SK-N-SH (cell line): ENCODE data around the gene ITIH5. TPM values are rescaled to one million over a fixed set of nuclear protein-coding genes. Genes with fewer than 3 reads are reported as not detected.

Source experiments
- CTCF ChIA-PET: fragments of 300-600, 350-600 bp; formaldehyde crosslinking; extraction: SDS; loops from one replicate; lab custom pipeline; 2021; lab: Yijun Ruan, JAX
- POLR2A ChIA-PET: fragments of 350-600 bp; sonication (Branson Sonifier 250); formaldehyde crosslinking; extraction: SDS; loops from one replicate; lab custom pipeline; 2020; ENCODE audit warnings: antibody characterized with exemption, inconsistent platforms; lab: Yijun Ruan, JAX
- DNase-seq: peaks from one replicate; pipeline ENCODE4 v3.0.0; 2012
- H2AFZ ChIP-seq: fragments of 200-600 bp; sonication (generic); 2 replicates; pipeline ENCODE4 v1.8.1; 2016; ENCODE audit warnings: antibody characterized with exemption, mild to moderate bottlenecking, low read depth
- H3F3A ChIP-seq: fragments of 200-600 bp; sonication (generic); replicated peaks from 2 replicates; pipeline ENCODE3; 2016; ENCODE audit warnings: antibody characterized with exemption, mild to moderate bottlenecking; ENCODE audit not compliant: insufficient read depth
- H3K27ac ChIP-seq, 2 experiments: fragments of 200-500 bp in 1 of 2; fragments of 200-600 bp in 1 of 2; sonication (Bioruptor generic) in 1 of 2; sonication (generic), shearing (Covaris generic) in 1 of 2; 2 replicates each; pipeline versions ENCODE4 v1.5.1 to v1.6.1; 2014 to 2016; ENCODE audit warnings: low read depth in 2 of 2, inconsistent platforms in 1 of 2, low read length in 1 of 2, mild to moderate bottlenecking in 1 of 2, mixed read lengths in 1 of 2
- H3K27me3 ChIP-seq: fragments of 200-600 bp; sonication (generic), shearing (Covaris generic); 2 replicates; pipeline ENCODE4 v1.6.1; 2016; ENCODE audit warnings: mixed run types; ENCODE audit not compliant: insufficient read depth
- H3K36me3 ChIP-seq, 2 experiments: fragments of 200-500 bp in 1 of 2; fragments of 200-600 bp in 1 of 2; sonication (Bioruptor generic) in 1 of 2; sonication (generic) in 1 of 2; replicated peaks in 1 of 2; 2 replicates each; pipeline versions ENCODE3 to v1.5.1; 2014 to 2016; ENCODE audit warnings: low read length in 1 of 2, mild to moderate bottlenecking in 1 of 2; ENCODE audit not compliant: insufficient read depth in 2 of 2, control insufficient read depth in 1 of 2
- H3K4me1 ChIP-seq, 2 experiments: fragments of 200-500 bp in 1 of 2; fragments of 200-600 bp in 1 of 2; sonication (Bioruptor generic) in 1 of 2; sonication (generic), shearing (Covaris generic) in 1 of 2; 2 replicates each; pipeline versions ENCODE4 v1.5.1 to v1.6.1; 2014 to 2016; ENCODE audit warnings: low read depth in 1 of 2, low read length in 1 of 2, mixed run types in 1 of 2; ENCODE audit not compliant: insufficient read depth in 2 of 2, control insufficient read depth in 1 of 2
- H3K4me2 ChIP-seq: fragments of 200-600 bp; sonication (generic), shearing (Covaris generic); 2 replicates; pipeline ENCODE4 v1.6.1; 2017; ENCODE audit warnings: mixed run types
- H3K4me3 ChIP-seq, 2 experiments: fragments of 200-500 bp in 1 of 2; fragments of 200-600 bp in 1 of 2; sonication (Bioruptor generic) in 1 of 2; sonication (generic), shearing (Covaris generic) in 1 of 2; 2 replicates each; pipeline versions ENCODE4 v1.5.1 to v1.8.1; 2014 to 2016; ENCODE audit warnings: low read depth in 2 of 2, inconsistent platforms in 1 of 2, low read length in 1 of 2, mild to moderate bottlenecking in 1 of 2, mixed read lengths in 1 of 2, moderate library complexity in 1 of 2
- H3K79me2 ChIP-seq: fragments of 200-600 bp; sonication (generic); 2 replicates; pipeline ENCODE4 v1.8.1; 2017; ENCODE audit warnings: mild to moderate bottlenecking; ENCODE audit not compliant: insufficient read depth
- H3K9ac ChIP-seq: fragments of 200-600 bp; sonication (generic); 2 replicates; pipeline ENCODE4 v1.6.1; 2017; ENCODE audit warnings: mixed run types
- H3K9me2 ChIP-seq: fragments of 200-600 bp; sonication (generic); 2 replicates; pipeline ENCODE4 v1.6.1; 2017; ENCODE audit warnings: mixed run types
- H3K9me3 ChIP-seq: fragments of 200-600 bp; sonication (generic); 2 replicates; pipeline ENCODE4 v1.6.1; 2017; ENCODE audit warnings: mixed run types, mild to moderate bottlenecking, moderate library complexity
- H4K20me1 ChIP-seq: fragments of 200-600 bp; sonication (generic); 2 replicates; pipeline ENCODE4 v1.6.1; 2017; ENCODE audit warnings: mild to moderate bottlenecking, mixed run types; ENCODE audit not compliant: insufficient read depth
- CTCF ChIP-seq: fragments of 200-600 bp; sonication (generic); IDR thresholded peaks from 2 replicates; pipeline ENCODE4 v1.6.1; 2017; ENCODE audit warnings: antibody characterized with exemption, mild to moderate bottlenecking, moderate library complexity
- FOSL2 ChIP-seq: IDR thresholded peaks from 2 replicates; pipeline ENCODE4 v1.4.0; 2012; ENCODE audit warnings: low read depth, mild to moderate bottlenecking, moderate library complexity, borderline replicate concordance
- FOXJ3 ChIP-seq: sonication (generic); formaldehyde crosslinking; IDR thresholded peaks from 2 replicates; pipeline ENCODE4 v1.5.1; 2020; ENCODE audit warnings: mild to moderate bottlenecking, missing genetic modification reagents
- GABPA ChIP-seq: IDR thresholded peaks from 2 replicates; pipeline ENCODE4 v1.4.0; 2012; ENCODE audit warnings: low read depth, mild to moderate bottlenecking
- GATA2 ChIP-seq: sonication (generic); formaldehyde crosslinking; IDR thresholded peaks from 2 replicates; pipeline ENCODE4 v1.5.0; 2020; ENCODE audit warnings: mild to moderate bottlenecking, missing genetic modification reagents
- JUND ChIP-seq: IDR thresholded peaks from 2 replicates; pipeline ENCODE4 v1.4.0; 2012
- MAX ChIP-seq: IDR thresholded peaks from 2 replicates; pipeline ENCODE4 v1.4.0; 2012; ENCODE audit warnings: low read depth
- NFIC ChIP-seq: IDR thresholded peaks from 2 replicates; pipeline ENCODE4 v1.4.0; 2012; ENCODE audit warnings: borderline replicate concordance
- PBX3 ChIP-seq: IDR thresholded peaks from 2 replicates; pipeline ENCODE4; 2012
- RCOR1 ChIP-seq: fragments of 150-350 bp; IDR thresholded peaks from 2 replicates; pipeline ENCODE4 v1.6.1; 2017; ENCODE audit warnings: antibody characterized with exemption, low read length
- REST ChIP-seq: IDR thresholded peaks from 2 replicates; pipeline ENCODE4 v1.6.1; 2012; ENCODE audit warnings: mild to moderate bottlenecking, low read depth, low read length, moderate library complexity
- RXRA ChIP-seq: IDR thresholded peaks from 2 replicates; pipeline ENCODE4 v1.4.0; 2012; ENCODE audit warnings: low read depth, mild to moderate bottlenecking, borderline replicate concordance
- SIN3A ChIP-seq: IDR thresholded peaks from 2 replicates; pipeline ENCODE4 v1.6.1; 2012; ENCODE audit warnings: low read depth, mild to moderate bottlenecking, low read length, moderate library complexity, borderline replicate concordance
- TCF12 ChIP-seq: IDR thresholded peaks from 2 replicates; pipeline ENCODE4 v1.4.0; 2012
- TEAD4 ChIP-seq: IDR thresholded peaks from 2 replicates; pipeline ENCODE4 v1.4.0; 2012; ENCODE audit warnings: mild to moderate bottlenecking, borderline replicate concordance; ENCODE audit not compliant: insufficient read depth
- USF2 ChIP-seq: fragments of 150-350 bp; IDR thresholded peaks from 2 replicates; pipeline ENCODE4 v1.6.1; 2017; ENCODE audit warnings: antibody characterized with exemption, low read length, low read depth, borderline replicate concordance
- YY1 ChIP-seq: IDR thresholded peaks from 2 replicates; pipeline ENCODE4 v1.4.0; 2012; ENCODE audit warnings: low read depth, mild to moderate bottlenecking
- WGBS: methylation state at CpG from one replicate; pipeline ENCODE4 v1.1.6; 2017; ENCODE audit warnings: low lambda C conversion rate; 5-methylcytosine and 5-hydroxymethylcytosine counted together
- polyA plus RNA-seq, 3 experiments: library from polyadenylated mRNA; depleted of rRNA; stranded (reverse); fragments of >200 nt; gene quantifications; 2 replicates each; pipeline ENCODE4 v1.2.3, GENCODE V29; 2012

Gene ITIH5
- polyA plus RNA-seq, 1 of the 3 experiments (the other 2 are of a cell fraction): 0.07 TPM

- TF ChIP-seq RCOR1: no peak
These were observed 17.0 kb downstream of the ITIH5 start (continued) for GRCh38 chr10:7649673-7650300.

- no peak for DNase-seq
- Histone ChIP-seq H3K4me1 (no peaks in the 10 kb centered on the region), H3K9ac (no peak overlapping the region), H2AFZ (no peak overlapping the region), H3K36me3 (no peaks in the 10 kb centered on the region), H3K27ac (no peak overlapping the region), H3F3A (no peaks in the 10 kb centered on the region), H3K4me2 (no peak overlapping the region), H3K4me3 (no peak overlapping the region), H3K9me3 (no peaks in the 10 kb centered on the region; the same call in 1 of the 2 replicates), H4K20me1 (no peaks in the 10 kb centered on the region), H3K9me2 (no peaks in the 10 kb centered on the region), H3K79me2 (no peaks in the 10 kb centered on the region), H3K27me3 (no peaks in the 10 kb centered on the region)
- ChIA-PET CTCF (interaction anchor here (0.8 to 2.4 kb wide), 4 partner anchors 17 to 122 kb away, joined by 3 to 7 read pairs (median 5); no protein-coding TSS in a partner anchor), POLR2A (no interaction called here)
- TF ChIP-seq MAX (no peak), GABPA (no peak), RXRA (no peak), JUND (no peak), REST (no peak), USF2 (no peak), TEAD4 (no peak), CTCF (no peak), PBX3 (no peak), GATA2 (no peak), SIN3A (no peak), YY1 (no peak), TCF12 (no peak), NFIC (no peak), FOSL2 (no peak), FOXJ3 (CRISPR knock-in tag) (no peak)
- WGBS: 7% methylated on average over 4 of the region's 4 CpGs
These were observed 19.6 kb downstream of the ITIH5 start for GRCh38 chr10:7647062-7647664.
